Transverse colon (tissue), 4 donors: ENCODE results near the gene VEPH1. TPM values are rescaled to one million over a fixed set of nuclear protein-coding genes. Genes with fewer than 3 reads are reported as not detected.

Source experiments
- DNase-seq: peaks from one replicate; pipeline ENCODE4 v3.0.0-alpha.2; 2019
- H3K27ac ChIP-seq, 4 donors: fragments of 200-600 bp; sonication (generic); 2 replicates each; pipeline ENCODE4 v1.5.1; 2016 to 2018; ENCODE audit warnings: inconsistent platforms in 4 of 4
- H3K27me3 ChIP-seq: fragments of 200-600 bp; sonication (generic); 2 replicates; pipeline ENCODE4 v1.5.1; 2017; ENCODE audit warnings: inconsistent platforms
- H3K36me3 ChIP-seq, 4 donors: fragments of 200-600 bp; sonication (generic); 2 replicates each; pipeline ENCODE4 v1.5.1; 2017 to 2019; ENCODE audit warnings: inconsistent platforms in 4 of 4
- H3K4me1 ChIP-seq, 4 donors: fragments of 200-600 bp; sonication (generic); 2 replicates each; pipeline ENCODE4 v1.5.1; 2017 to 2020; ENCODE audit warnings: inconsistent platforms in 4 of 4
- H3K4me3 ChIP-seq, 4 donors: fragments of 200-600 bp; sonication (generic); 1 replicate in 1 of 4; 2 replicates in 3 of 4; pipeline versions ENCODE4 v1.5.1 to v1.6.1; 2017 to 2019; ENCODE audit warnings: inconsistent platforms in 4 of 4
- H3K9me3 ChIP-seq, 2 donors: fragments of 200-600 bp; sonication (generic); 2 replicates each; pipeline ENCODE4 v1.5.1; 2017 to 2019; ENCODE audit warnings: inconsistent platforms in 2 of 2
- EP300 ChIP-seq: sonication (generic); formaldehyde crosslinking; IDR thresholded peaks from one replicate; pipeline ENCODE4 v1.6.1; 2017; ENCODE audit warnings: antibody characterized with exemption, low read depth
- POLR2A ChIP-seq: fragments of 450-650 bp; IDR thresholded peaks from one replicate; pipeline ENCODE4 v1.6.1; 2016; ENCODE audit warnings: antibody characterized with exemption, mild to moderate bottlenecking, moderate library complexity
- POLR2AphosphoS5 ChIP-seq, 3 donors: sonication (generic); formaldehyde crosslinking; IDR thresholded peaks; one replicate each; pipeline ENCODE4 v1.6.1; 2016; ENCODE audit warnings: antibody characterized with exemption in 3 of 3
- WGBS, 2 donors: methylation state at CpG; one replicate each; pipeline ENCODE4 v1.1.5; 2018; ENCODE audit warnings: low coverage in 1 of 2; 5-methylcytosine and 5-hydroxymethylcytosine counted together
- in situ Hi-C, 4 donors: fragments of 200-750 bp; cut with MboI; loops; one replicate each; pipeline versions ENCODE4 v1.15.0 to v1.15.1; 2017; ENCODE audit warnings: low sequenced_read_pairs in 3 of 4, low pct_ligation_motif_present in 1 of 4, low pct_unique_long_range_greater_than_20kb in 1 of 4
- intact Hi-C: fragments of 100-400 bp; cut with DNase I; formaldehyde crosslinking; loops from one replicate; pipeline ENCODE4 v1.15.1; 2023; ENCODE audit warnings: low total_unique reads
- total RNA-seq, 4 donors: library from RNA; depleted of rRNA; stranded (reverse); fragments of >200 nt; gene quantifications; one replicate each; pipeline ENCODE4 v1.1.0, GENCODE V29; 2016
- TF ChIP-seq, protein P1 (sequence below), 5 experiments: fragments of 200-600 bp in 3 of 5; fragments of 450-650 bp in 2 of 5; sonication (generic) in 3 of 5; IDR thresholded peaks; 1 replicate in 2 of 5; 2 replicates in 3 of 5; pipeline ENCODE4 v1.5.1; 2016 to 2017; ENCODE audit warnings: antibody characterized with exemption in 5 of 5, inconsistent platforms in 3 of 5, mild to moderate bottlenecking in 2 of 5, moderate library complexity in 1 of 5

The VEPH1 gene
- total RNA-seq, 4 donors from 2014 or later, result 0.20 to 4.1 (median 0.90) TPM

- intact Hi-C loops (no loop called here), in situ Hi-C loops (no loop called here)
- H3K9me3 ChIP-seq, result no peaks in the 10 kb centered on the region
- no peak overlapping the region for H3K27ac ChIP-seq
- no peak overlapping the region for H3K4me3 ChIP-seq
- H3K4me1 ChIP-seq, result no peaks in the 10 kb centered on the region
- H3K36me3 ChIP-seq, result no peaks in the 10 kb centered on the region
- TF ChIP-seq EP300, result no peak
- TF ChIP-seq, protein P1, sequence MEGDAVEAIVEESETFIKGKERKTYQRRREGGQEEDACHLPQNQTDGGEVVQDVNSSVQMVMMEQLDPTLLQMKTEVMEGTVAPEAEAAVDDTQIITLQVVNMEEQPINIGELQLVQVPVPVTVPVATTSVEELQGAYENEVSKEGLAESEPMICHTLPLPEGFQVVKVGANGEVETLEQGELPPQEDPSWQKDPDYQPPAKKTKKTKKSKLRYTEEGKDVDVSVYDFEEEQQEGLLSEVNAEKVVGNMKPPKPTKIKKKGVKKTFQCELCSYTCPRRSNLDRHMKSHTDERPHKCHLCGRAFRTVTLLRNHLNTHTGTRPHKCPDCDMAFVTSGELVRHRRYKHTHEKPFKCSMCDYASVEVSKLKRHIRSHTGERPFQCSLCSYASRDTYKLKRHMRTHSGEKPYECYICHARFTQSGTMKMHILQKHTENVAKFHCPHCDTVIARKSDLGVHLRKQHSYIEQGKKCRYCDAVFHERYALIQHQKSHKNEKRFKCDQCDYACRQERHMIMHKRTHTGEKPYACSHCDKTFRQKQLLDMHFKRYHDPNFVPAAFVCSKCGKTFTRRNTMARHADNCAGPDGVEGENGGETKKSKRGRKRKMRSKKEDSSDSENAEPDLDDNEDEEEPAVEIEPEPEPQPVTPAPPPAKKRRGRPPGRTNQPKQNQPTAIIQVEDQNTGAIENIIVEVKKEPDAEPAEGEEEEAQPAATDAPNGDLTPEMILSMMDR (IDR thresholded peaks at IDR 0.05), result no peak
- no peak for TF ChIP-seq POLR2AphosphoS5 (IDR thresholded peaks at IDR 0.05)
- no peak for TF ChIP-seq POLR2A
- DNase-seq, result no peak
- H3K27me3 ChIP-seq, result no peaks in the 10 kb centered on the region
These were observed 79.9 kb downstream of the VEPH1 start for GRCh38 chr3:157423337-157423736.

DNA sequence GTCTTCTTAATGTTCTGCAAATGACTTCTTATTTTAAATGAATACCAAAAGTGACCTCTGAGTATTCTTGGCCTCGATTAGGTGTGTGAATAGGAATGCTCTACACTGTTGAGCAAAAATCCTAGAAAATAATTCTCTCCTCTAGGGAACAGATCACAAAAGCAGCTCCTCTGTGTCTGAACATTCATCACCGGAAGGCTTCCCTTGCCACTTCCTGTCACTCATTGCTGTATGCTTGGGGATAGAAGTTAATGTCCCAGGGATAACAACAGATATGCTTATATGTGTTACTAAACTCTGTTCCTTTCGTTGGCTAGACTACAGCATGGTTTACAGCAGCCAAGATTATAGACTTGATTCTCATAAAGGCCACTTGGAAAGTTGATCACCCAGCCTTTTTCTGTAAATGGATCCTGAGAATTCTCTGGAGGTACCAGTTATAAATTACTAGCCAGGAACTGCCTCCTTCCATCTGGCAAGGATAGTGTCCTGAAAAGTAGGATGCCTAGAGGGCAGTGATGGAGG, 82.5 kb downstream of the VEPH1 start:
- WGBS, 2 donors, result 76% methylated on average over 3 of the region's 3 CpGs; no CpG with 5 or more reads in 1 of the 2 donors
- Histone ChIP-seq H3K4me3 (no peak overlapping the region), H3K36me3 (no peaks in the 10 kb centered on the region), H3K27me3 (no peaks in the 10 kb centered on the region), H3K9me3 (no peaks in the 10 kb centered on the region), H3K4me1 (no peaks in the 10 kb centered on the region), H3K27ac (no peak overlapping the region)
- no peak for DNase-seq
- in situ Hi-C loops, result no loop called here
- intact Hi-C loops, result no loop called here
- TF ChIP-seq, protein P1 (IDR thresholded peaks at IDR 0.05), result no peak
- TF ChIP-seq POLR2A, result no peak
- TF ChIP-seq EP300, result no peak
- TF ChIP-seq POLR2AphosphoS5 (IDR thresholded peaks at IDR 0.05), result no peak

DNA sequence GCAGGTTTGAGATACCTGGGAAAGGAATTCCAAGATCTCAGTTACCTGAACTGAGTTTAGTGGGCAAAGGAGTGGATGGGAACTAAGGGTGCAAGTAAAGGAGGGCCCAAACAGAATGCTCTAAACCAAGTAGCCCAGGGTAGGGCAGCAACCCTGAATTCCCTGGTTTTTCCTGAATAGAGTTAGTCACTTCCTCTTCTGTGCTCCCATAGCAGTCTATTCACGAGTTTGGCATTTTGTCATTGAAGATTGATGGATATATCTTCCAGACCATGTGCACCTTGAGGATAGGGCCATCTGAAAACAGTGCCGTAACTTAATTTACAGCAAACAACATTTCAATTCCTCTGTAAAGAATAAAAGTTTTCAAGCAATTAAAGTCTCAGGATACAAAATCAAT, 85.1 kb downstream of the VEPH1 start:
- Histone ChIP-seq H3K36me3 (no peaks in the 10 kb centered on the region), H3K9me3 (no peaks in the 10 kb centered on the region), H3K27ac (no peak overlapping the region), H3K27me3 (no peaks in the 10 kb centered on the region), H3K4me1 (no peaks in the 10 kb centered on the region), H3K4me3 (no peak overlapping the region)
- 70 to 73% methylated on average over 2 of the region's 2 CpGs for WGBS, 2 donors
- no peak for DNase-seq
- intact Hi-C loops (no loop called here), in situ Hi-C loops (no loop called here)
- TF ChIP-seq POLR2AphosphoS5 (IDR thresholded peaks at IDR 0.05), result no peak
- no peak for TF ChIP-seq EP300
- TF ChIP-seq, protein P1 (IDR thresholded peaks at IDR 0.05), result no peak
- no peak for TF ChIP-seq POLR2A

DNA sequence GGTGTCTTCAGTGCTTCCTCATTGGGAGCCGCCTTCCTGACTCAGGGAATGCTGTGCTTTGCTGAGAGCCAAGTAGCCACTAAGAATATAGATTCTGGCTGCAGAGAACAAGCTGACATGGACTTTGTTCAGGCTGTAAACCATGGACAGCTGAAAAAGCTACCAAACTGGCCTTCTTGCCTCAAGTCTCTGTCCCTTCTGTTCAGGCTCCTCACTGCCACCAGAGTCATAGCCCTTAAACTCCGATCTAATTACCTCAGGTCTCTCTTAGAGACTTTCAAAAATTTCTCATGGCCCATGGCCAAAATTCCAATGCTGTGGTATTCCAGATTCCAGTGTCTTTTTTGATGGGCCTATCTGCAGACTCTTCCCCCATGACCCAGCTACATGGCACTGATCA, 86.0 kb downstream of the VEPH1 start:
- Histone ChIP-seq H3K36me3 (no peaks in the 10 kb centered on the region), H3K27me3 (no peaks in the 10 kb centered on the region), H3K9me3 (no peaks in the 10 kb centered on the region), H3K27ac (no peak overlapping the region), H3K4me1 (no peaks in the 10 kb centered on the region), H3K4me3 (no peak overlapping the region)
- in situ Hi-C loops (no loop called here), intact Hi-C loops (no loop called here)
- 77 to 100% methylated on average over 1 to 2 of the region's 2 CpGs for WGBS, 2 donors
- no peak for DNase-seq
- no peak for TF ChIP-seq POLR2A
- TF ChIP-seq, protein P1 (IDR thresholded peaks at IDR 0.05), result no peak
- TF ChIP-seq POLR2AphosphoS5 (IDR thresholded peaks at IDR 0.05), result no peak
- TF ChIP-seq EP300, result no peak
